Upper lobe of right lung (tissue), 1 donor: Measurements from ENCODE around the gene MAN1A2. TPM values are rescaled to one million over a fixed set of nuclear protein-coding genes. Genes with fewer than 3 reads are reported as not detected.

Experiments
- ATAC-seq: fragments of 200-7000 bp; cut with Tn5 transposase; one replicate; pipeline ENCODE4 v1.9.1; 2020; ENCODE audit warnings: mild to moderate bottlenecking, moderate library complexity
- DNase-seq: peaks from one replicate; pipeline ENCODE4 v3.0.0-alpha.2; 2020
- H3K27ac ChIP-seq: fragments of 200-600 bp; one replicate; pipeline ENCODE4 v1.8.0; 2022
- H3K27me3 ChIP-seq: fragments of 200-600 bp; one replicate; pipeline ENCODE4 v1.8.0; 2022; ENCODE audit warnings: mild to moderate bottlenecking
- H3K36me3 ChIP-seq: fragments of 200-600 bp; one replicate; pipeline ENCODE4 v1.8.0; 2022
- H3K4me1 ChIP-seq: fragments of 200-600 bp; one replicate; pipeline ENCODE4 v1.8.0; 2022
- H3K4me3 ChIP-seq: fragments of 200-600 bp; one replicate; pipeline ENCODE4 v1.8.0; 2022; ENCODE audit warnings: mild to moderate bottlenecking
- H3K9me3 ChIP-seq: fragments of 200-600 bp; one replicate; pipeline ENCODE4 v1.8.0; 2022
- CTCF ChIP-seq: fragments of 200-600 bp; IDR thresholded peaks from one replicate; pipeline ENCODE4 v1.8.0; 2022; ENCODE audit warnings: antibody characterized with exemption
- intact Hi-C: fragments of 100-400 bp; cut with DNase I; formaldehyde crosslinking; loops from one replicate; pipeline ENCODE4 v1.11.0; 2022
- total RNA-seq: library from RNA; stranded (reverse); fragmentation: NEBNext Ultra II Directional; extraction: Animal tissue kit (Norgen Biotek cat#: 25700); gene quantifications from one replicate; pipeline ENCODE4 v1.2.1, GENCODE V29; 2021
- donor health status: DM: no; HTN: yes; CAD: no; lungs with severe emphysema.

Gene MAN1A2
- total RNA-seq, 1 donor from 2014 or later, result 40.3 TPM

GRCh38 chr1:117372863-117373412 lies 5.7 kb downstream of the MAN1A2 start:
- peaks cover 32% of the 10 kb centered on the region for H3K4me1 ChIP-seq
- H3K9me3 ChIP-seq, result no peaks in the 10 kb centered on the region
- ATAC-seq (no peak), DNase-seq (no peak)
- no peaks in the 10 kb centered on the region for H3K27me3 ChIP-seq
- H3K27ac ChIP-seq, result no peak overlapping the region
- intact Hi-C loops, result no loop called here
- H3K36me3 ChIP-seq, result no peaks in the 10 kb centered on the region
- H3K4me3 ChIP-seq, result no peak overlapping the region
- no peak for TF ChIP-seq CTCF

GRCh38 chr1:117373932-117374331 lies 6.7 kb downstream of the MAN1A2 start:
- Histone ChIP-seq H3K36me3 (no peaks in the 10 kb centered on the region), H3K4me1 (peaks cover 32% of the 10 kb centered on the region), H3K27ac (no peak overlapping the region), H3K4me3 (no peak overlapping the region), H3K9me3 (no peaks in the 10 kb centered on the region), H3K27me3 (no peaks in the 10 kb centered on the region)
- ATAC-seq (no peak), DNase-seq (no peak)
- no peak for TF ChIP-seq CTCF
- intact Hi-C loops, result no loop called here

GRCh38 chr1:117375327-117375726 lies 8.1 kb downstream of the MAN1A2 start:
- H3K9me3 ChIP-seq, result no peaks in the 10 kb centered on the region
- H3K36me3 ChIP-seq, result no peaks in the 10 kb centered on the region
- intact Hi-C loops, result no loop called here
- ATAC-seq (no peak), DNase-seq (no peak)
- H3K4me3 ChIP-seq, result no peak overlapping the region
- no peaks in the 10 kb centered on the region for H3K27me3 ChIP-seq
- no peak for TF ChIP-seq CTCF
- no peak overlapping the region for H3K27ac ChIP-seq
- H3K4me1 ChIP-seq, result peaks cover 21% of the 10 kb centered on the region

- no peak for TF ChIP-seq CTCF
- H3K27ac ChIP-seq, result no peak overlapping the region
- H3K4me1 ChIP-seq, result no peaks in the 10 kb centered on the region
- H3K27me3 ChIP-seq, result no peaks in the 10 kb centered on the region
- H3K4me3 ChIP-seq, result no peak overlapping the region
- DNase-seq, result no peak
- H3K9me3 ChIP-seq, result peaks cover 5% of the 10 kb centered on the region
- ATAC-seq, result no peak
- intact Hi-C loops, result no loop called here
- no peaks in the 10 kb centered on the region for H3K36me3 ChIP-seq
Measured at GRCh38 chr1:117387060-117387633, 19.9 kb downstream of the MAN1A2 start.

- Histone ChIP-seq H3K36me3 (no peaks in the 10 kb centered on the region), H3K27ac (no peak overlapping the region), H3K27me3 (no peaks in the 10 kb centered on the region), H3K4me3 (no peak overlapping the region), H3K9me3 (peaks cover 5% of the 10 kb centered on the region), H3K4me1 (no peaks in the 10 kb centered on the region)
- ATAC-seq (no peak), DNase-seq (no peak)
- no peak for TF ChIP-seq CTCF
- intact Hi-C loops, result no loop called here
Measured at GRCh38 chr1:117388328-117388727, 21.1 kb downstream of the MAN1A2 start.

- no peak overlapping the region for H3K27ac ChIP-seq
- TF ChIP-seq CTCF, result no peak
- no peaks in the 10 kb centered on the region for H3K27me3 ChIP-seq
- no peaks in the 10 kb centered on the region for H3K36me3 ChIP-seq
- H3K4me1 ChIP-seq, result no peaks in the 10 kb centered on the region
- ATAC-seq (no peak), DNase-seq (no peak)
- H3K9me3 ChIP-seq, result no peaks in the 10 kb centered on the region
- no peak overlapping the region for H3K4me3 ChIP-seq
- intact Hi-C loops, result no loop called here
Measured at GRCh38 chr1:117389284-117389683, 22.0 kb downstream of the MAN1A2 start.
